HCT116 (cell line): ENCODE results near the gene KRTAP4-1. TPM values are rescaled to one million over a fixed set of nuclear protein-coding genes. Genes with fewer than 3 reads are reported as not detected.

Experiments used
- ATAC-seq: fragments of 200-7000 bp; cut with Tn5 transposase; 2 replicates; pipeline ENCODE4 v1.9.1; 2020; ENCODE audit warnings: mild to moderate bottlenecking, moderate library complexity
- BruUV-seq: library from RNA; stranded (reverse); fragments of 400-500 nt; replicated peaks from 2 replicates; lab custom pipeline; 2021; lab: Mats Ljungman, UMichigan
- CTCF ChIA-PET: fragments of 300-600 bp; sonication (Branson Sonifier 250); formaldehyde crosslinking; loops from one replicate; lab custom pipeline; 2021; ENCODE audit warnings: antibody characterized with exemption; lab: Charles Lee
- POLR2A ChIA-PET: fragments of 300-600, 350-600 bp; sonication (Branson Sonifier 250); formaldehyde crosslinking; loops from one replicate; lab custom pipeline; 2021; ENCODE audit warnings: antibody characterized with exemption; lab: Charles Lee
- RAD21 ChIA-PET, 2 experiments: fragments of 300-600 bp; sonication (Branson Sonifier 250); formaldehyde crosslinking; loops; one replicate each; lab custom pipeline; 2023; ENCODE audit warnings: low total read pairs in 2 of 2; ENCODE audit not compliant: uncharacterized antibody in 2 of 2, unreplicated experiment in 2 of 2, low non-redundant PET in 1 of 2; lab: Charles Lee
- DNase-seq: peaks from one replicate; pipeline ENCODE4 v3.0.0-alpha.2; 2010; ENCODE audit warnings: low read depth, low spot score
- H2AFZ ChIP-seq: fragments of 200-600 bp; shearing (Covaris generic), sonication (generic); 2 replicates; pipeline ENCODE4 v1.6.1; 2017; ENCODE audit warnings: low read depth, mixed run types, mixed read lengths, antibody characterized with exemption, low read length; ENCODE audit not compliant: poor library complexity, severe bottlenecking
- H3K27ac ChIP-seq: 2 replicates; pipeline ENCODE4 v1.5.1; 2012; ENCODE audit warnings: low read depth, low read length
- H3K27me3 ChIP-seq: fragments of 200-600 bp; sonication (generic); 2 replicates; pipeline ENCODE4 v1.6.1; 2016; ENCODE audit warnings: mixed run types, low read length, mixed read lengths; ENCODE audit not compliant: insufficient read depth
- H3K36me3 ChIP-seq, 2 experiments: fragments of 200-500 bp in 1 of 2; fragments of 200-600 bp in 1 of 2; sonication (Bioruptor generic) in 1 of 2; sonication (generic) in 1 of 2; 2 replicates each; pipeline versions ENCODE4 v1.5.1 to v1.6.1; 2014 to 2016; ENCODE audit warnings: low read length in 2 of 2, inconsistent platforms in 1 of 2, mixed read lengths in 1 of 2, mixed run types in 1 of 2; ENCODE audit not compliant: insufficient read depth in 2 of 2, control insufficient read depth in 1 of 2
- H3K4me1 ChIP-seq, 2 experiments: fragments of 200-600 bp in 1 of 2; sonication (generic) in 1 of 2; 2 replicates each; pipeline versions ENCODE4 v1.5.1 to v1.6.1; 2012 to 2017; ENCODE audit warnings: low read length in 2 of 2, inconsistent platforms in 1 of 2, mild to moderate bottlenecking in 1 of 2, mixed read lengths in 1 of 2, mixed run types in 1 of 2, moderate library complexity in 1 of 2; ENCODE audit not compliant: insufficient read depth in 2 of 2, control insufficient read depth in 1 of 2
- H3K4me2 ChIP-seq: fragments of 200-600 bp; sonication (generic); 2 replicates; pipeline ENCODE4 v1.6.1; 2017; ENCODE audit warnings: mixed run types, low read length, mixed read lengths
- H3K4me3 ChIP-seq, 2 experiments: fragments of 200-600 bp in 1 of 2; sonication (generic) in 1 of 2; replicated peaks in 1 of 2; 2 replicates each; pipeline ENCODE4 v1.5.1; 2011 to 2016; ENCODE audit warnings: low read length in 2 of 2, control low read depth in 1 of 2, low read depth in 1 of 2, mild to moderate bottlenecking in 1 of 2, mixed read lengths in 1 of 2, mixed run types in 1 of 2
- H3K79me2 ChIP-seq: fragments of 200-600 bp; sonication (generic); 2 replicates; pipeline ENCODE4 v1.6.1; 2017; ENCODE audit warnings: mild to moderate bottlenecking, mixed run types, low read length, moderate library complexity, mixed read lengths; ENCODE audit not compliant: insufficient read depth
- H3K9ac ChIP-seq: fragments of 200-600 bp; sonication (generic); 2 replicates; pipeline ENCODE4 v1.6.1; 2016; ENCODE audit warnings: low read length, mixed read lengths
- H3K9me2 ChIP-seq: fragments of 200-600 bp; sonication (generic), shearing (Covaris generic); 2 replicates; pipeline ENCODE4 v1.6.1; 2017; ENCODE audit warnings: mixed run types, mild to moderate bottlenecking, moderate library complexity; ENCODE audit not compliant: insufficient read depth
- H3K9me3 ChIP-seq, 2 experiments: fragments of 200-500 bp in 1 of 2; fragments of 200-600 bp in 1 of 2; sonication (Bioruptor generic) in 1 of 2; sonication (generic) in 1 of 2; 2 replicates each; pipeline ENCODE4 v1.6.1; 2014 to 2017; ENCODE audit warnings: low read length in 2 of 2, mixed read lengths in 2 of 2, inconsistent platforms in 1 of 2, low read depth in 1 of 2, mild to moderate bottlenecking in 1 of 2, mixed run types in 1 of 2, moderate library complexity in 1 of 2; ENCODE audit not compliant: control insufficient read depth in 1 of 2, insufficient read depth in 1 of 2
- H4K20me1 ChIP-seq: fragments of 200-600 bp; sonication (generic), shearing (Covaris generic); 2 replicates; pipeline ENCODE4 v1.6.1; 2017; ENCODE audit warnings: mixed run types, mild to moderate bottlenecking, moderate library complexity; ENCODE audit not compliant: insufficient read depth
- CEBPB ChIP-seq: IDR thresholded peaks from 2 replicates; pipeline ENCODE4 v1.6.1; 2012; ENCODE audit warnings: low read depth
- CTCF ChIP-seq, 3 experiments: fragments of 200-600 bp in 1 of 3; sonication (generic) in 1 of 3; IDR thresholded peaks in 2 of 3; conservative IDR thresholded peaks in 1 of 3; 2 replicates each; pipeline ENCODE4 v1.5.1; 2012 to 2017; ENCODE audit warnings: low read depth in 2 of 3, low read length in 2 of 3, antibody characterized with exemption in 1 of 3, borderline replicate concordance in 1 of 3, control low read depth in 1 of 3, mild to moderate bottlenecking in 1 of 3, mixed read lengths in 1 of 3, mixed run types in 1 of 3, moderate library complexity in 1 of 3; ENCODE audit not compliant: insufficient read depth in 1 of 3
- ELF1 ChIP-seq: IDR thresholded peaks from 2 replicates; pipeline ENCODE4 v1.6.1; 2012; ENCODE audit warnings: low read depth, borderline replicate concordance
- EZH2 ChIP-seq: fragments of 200-600 bp; sonication (generic); IDR thresholded peaks from 2 replicates; pipeline ENCODE4 v1.6.1; 2017; ENCODE audit warnings: antibody characterized with exemption, mixed run types
- JUND ChIP-seq: IDR thresholded peaks from 2 replicates; pipeline ENCODE4 v1.6.1; 2012
- POLR2A ChIP-seq: IDR thresholded peaks from 2 replicates; pipeline ENCODE4 v1.7.0; 2011; ENCODE audit warnings: borderline replicate concordance; ENCODE audit not compliant: insufficient read depth, insufficient read length; ENCODE audit errors: extremely low read depth
- POLR2AphosphoS5 ChIP-seq: IDR thresholded peaks from 2 replicates; pipeline ENCODE4 v1.6.1; 2011; ENCODE audit warnings: mild to moderate bottlenecking, low read depth, low read length, moderate library complexity
- SIN3A ChIP-seq: IDR thresholded peaks from 2 replicates; pipeline ENCODE4 v1.6.1; 2012; ENCODE audit warnings: low read depth
- SRF ChIP-seq: IDR thresholded peaks from 2 replicates; pipeline ENCODE4 v1.6.1; 2012; ENCODE audit warnings: low read depth
- TCF7L2 ChIP-seq: IDR thresholded peaks from 2 replicates; pipeline ENCODE4 v1.7.0; 2011; ENCODE audit warnings: borderline replicate concordance, inconsistent platforms; ENCODE audit not compliant: insufficient read depth, insufficient read length; ENCODE audit errors: extremely low read depth
- YY1 ChIP-seq: IDR thresholded peaks from 2 replicates; pipeline ENCODE4 v1.6.1; 2011; ENCODE audit warnings: low read length, low read depth, moderate library complexity, mild to moderate bottlenecking; ENCODE audit not compliant: insufficient replicate concordance; ENCODE audit errors: extremely low read depth
- ZNF274 ChIP-seq: fragments of 200-500 bp; sonication (Bioruptor generic); IDR thresholded peaks from 2 replicates; pipeline ENCODE4 v1.6.1; 2014; ENCODE audit warnings: mild to moderate bottlenecking, low read depth, low read length, inconsistent platforms
- intact Hi-C: fragments of 100-400 bp; cut with micrococcal nuclease; formaldehyde crosslinking; loops from 2 replicates; pipeline ENCODE4 v1.10.0; 2022
- total RNA-seq: library from RNA; stranded (reverse); gene quantifications from one replicate; pipeline ENCODE4 v1.2.1, GENCODE V29; 2021; ENCODE audit not compliant: unreplicated experiment
- TF ChIP-seq, protein P1 (sequence below): IDR thresholded peaks from 2 replicates; pipeline ENCODE4 v1.6.1; 2011; ENCODE audit warnings: mild to moderate bottlenecking, low read length, moderate library complexity; ENCODE audit not compliant: insufficient replicate concordance; ENCODE audit errors: extremely low read depth

KRTAP4-1 gene
- total RNA-seq, 1 experiment from 2014 or later: not detected

DNA sequence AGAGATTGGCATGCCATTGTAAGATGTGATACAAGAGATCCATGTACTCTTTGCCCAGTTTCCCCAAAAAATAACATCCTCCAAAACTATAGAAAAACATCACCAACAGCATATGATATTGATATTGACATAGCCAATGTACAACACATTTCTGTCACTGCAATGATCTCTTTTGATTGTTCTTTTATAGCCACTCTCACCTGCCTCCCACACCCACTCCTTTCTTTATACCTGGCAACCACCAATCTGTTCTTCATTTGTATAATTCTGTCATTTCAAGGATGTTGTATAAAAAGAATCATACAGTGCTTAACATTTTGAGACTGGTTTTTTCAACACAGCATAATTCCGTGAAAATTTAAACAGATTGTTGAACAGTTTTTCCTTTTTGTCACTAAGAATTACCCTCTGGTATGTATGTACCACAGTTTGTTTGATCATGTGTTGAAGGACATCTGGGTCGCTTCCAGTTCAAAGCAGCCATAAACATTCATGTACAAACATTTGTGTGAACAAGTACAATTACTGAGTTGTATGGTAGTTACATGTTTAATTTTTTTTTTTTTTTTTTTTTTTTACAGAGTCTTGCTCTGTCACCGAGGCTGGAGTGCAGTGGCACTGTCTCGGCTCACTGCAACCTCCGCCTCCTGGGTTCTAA is 14.8 kb upstream of the KRTAP4-1 start:
- Histone ChIP-seq H3K9ac (no peak overlapping the region), H3K36me3 (no peaks in the 10 kb centered on the region), H4K20me1 (no peaks in the 10 kb centered on the region), H3K9me3 (no peaks in the 10 kb centered on the region), H3K4me2 (no peak overlapping the region), H3K4me3 (no peak overlapping the region), H3K27me3 (no peaks in the 10 kb centered on the region), H2AFZ (no peak overlapping the region), H3K79me2 (no peaks in the 10 kb centered on the region), H3K4me1 (no peaks in the 10 kb centered on the region), H3K27ac (no peak overlapping the region), H3K9me2 (no peaks in the 10 kb centered on the region)
- CTCF ChIA-PET: no interaction called here
- no TSS peak for BruUV-seq
- RAD21 ChIA-PET: no interaction called here
- DNase-seq (no peak), ATAC-seq (no peak)
- intact Hi-C loops: no loop called here
- TF ChIP-seq ZNF274: no peak
- TF ChIP-seq TCF7L2: no peak
- TF ChIP-seq CEBPB: no peak
- no peak for TF ChIP-seq YY1
- TF ChIP-seq SRF: no peak
- no peak for TF ChIP-seq POLR2A
- no peak for TF ChIP-seq POLR2AphosphoS5
- no peak for TF ChIP-seq SIN3A
- no peak for TF ChIP-seq ELF1
- TF ChIP-seq, protein P1, sequence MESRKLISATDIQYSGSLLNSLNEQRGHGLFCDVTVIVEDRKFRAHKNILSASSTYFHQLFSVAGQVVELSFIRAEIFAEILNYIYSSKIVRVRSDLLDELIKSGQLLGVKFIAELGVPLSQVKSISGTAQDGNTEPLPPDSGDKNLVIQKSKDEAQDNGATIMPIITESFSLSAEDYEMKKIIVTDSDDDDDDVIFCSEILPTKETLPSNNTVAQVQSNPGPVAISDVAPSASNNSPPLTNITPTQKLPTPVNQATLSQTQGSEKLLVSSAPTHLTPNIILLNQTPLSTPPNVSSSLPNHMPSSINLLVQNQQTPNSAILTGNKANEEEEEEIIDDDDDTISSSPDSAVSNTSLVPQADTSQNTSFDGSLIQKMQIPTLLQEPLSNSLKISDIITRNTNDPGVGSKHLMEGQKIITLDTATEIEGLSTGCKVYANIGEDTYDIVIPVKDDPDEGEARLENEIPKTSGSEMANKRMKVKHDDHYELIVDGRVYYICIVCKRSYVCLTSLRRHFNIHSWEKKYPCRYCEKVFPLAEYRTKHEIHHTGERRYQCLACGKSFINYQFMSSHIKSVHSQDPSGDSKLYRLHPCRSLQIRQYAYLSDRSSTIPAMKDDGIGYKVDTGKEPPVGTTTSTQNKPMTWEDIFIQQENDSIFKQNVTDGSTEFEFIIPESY: no peak
- TF ChIP-seq JUND: no peak
- TF ChIP-seq EZH2: no peak
- no peak for TF ChIP-seq CTCF (IDR thresholded peaks at IDR 0.05 in 2 of 3, conservative IDR thresholded peaks at IDR 0.05 in 1 of 3; ENCODE audit: borderline replicate concordance in 1 of 3, insufficient read depth in 1 of 3, low read depth in 2 of 3, low read length in 2 of 3)
- POLR2A ChIA-PET: no interaction called here
